Activated naive CD4-positive, alpha-beta T cell treated with anti-CD3 and anti-CD28 coated beads for 36 hours (primary cell): Measurements from ENCODE around the gene HMCN2. TPM values are rescaled to one million over a fixed set of nuclear protein-coding genes. Genes with fewer than 3 reads are reported as not detected.

Experiments used
- CTCF ChIA-PET: fragments of 350-600 bp; sonication (Branson Sonifier 250); formaldehyde crosslinking; loops from one replicate; lab custom pipeline; 2021; ENCODE audit warnings: antibody characterized with exemption; lab: Charles Lee
- DNase-seq: peaks from one replicate; pipeline ENCODE4 v3.0.0-alpha.2; 2020
- H3K27ac Mint-ChIP-seq: one replicate; pipeline ENCODE4 v1.8.0; 2021; ENCODE audit warnings: mild to moderate bottlenecking, mixed read lengths
- H3K27me3 Mint-ChIP-seq: one replicate; pipeline ENCODE4 v1.8.0; 2021; ENCODE audit warnings: low read depth, mixed read lengths
- H3K36me3 Mint-ChIP-seq: one replicate; pipeline ENCODE4 v1.8.0; 2021; ENCODE audit warnings: low read depth, mixed read lengths
- H3K4me1 Mint-ChIP-seq: one replicate; pipeline ENCODE4 v1.8.0; 2021; ENCODE audit warnings: low read depth, mixed read lengths
- H3K4me3 Mint-ChIP-seq: one replicate; pipeline ENCODE4 v1.8.0; 2021; ENCODE audit warnings: mild to moderate bottlenecking, moderate library complexity, mixed read lengths
- H3K9me3 Mint-ChIP-seq: one replicate; pipeline ENCODE4 v1.8.0; 2021; ENCODE audit warnings: mixed read lengths
- intact Hi-C: fragments of 100-400 bp; cut with micrococcal nuclease; formaldehyde crosslinking; loops from one replicate; pipeline ENCODE4 v1.15.1; 2023
- total RNA-seq, 2 experiments: library from RNA; stranded (reverse); gene quantifications; one replicate each; pipeline ENCODE4 v1.2.3, GENCODE V29; 2021

The HMCN2 gene
- total RNA-seq, 2 experiments from 2014 or later: not detected

GRCh38 chr9:130325921-130326320 lies 60.4 kb downstream of the HMCN2 start:
- intact Hi-C loops: no loop called here
- no peak for DNase-seq
- CTCF ChIA-PET: no interaction called here
- no peaks in the 10 kb centered on the region for H3K9me3 Mint-ChIP-seq
- peaks cover 51% of the 10 kb centered on the region for H3K27me3 Mint-ChIP-seq
- no peaks in the 10 kb centered on the region for H3K36me3 Mint-ChIP-seq
- H3K4me3 Mint-ChIP-seq: no peak overlapping the region
- no peaks in the 10 kb centered on the region for H3K4me1 Mint-ChIP-seq
- H3K27ac Mint-ChIP-seq: no peak overlapping the region

- Mint-ChIP-seq H3K4me3 (no peak overlapping the region), H3K4me1 (no peaks in the 10 kb centered on the region), H3K9me3 (no peaks in the 10 kb centered on the region), H3K27ac (no peak overlapping the region), H3K36me3 (no peaks in the 10 kb centered on the region), H3K27me3 (peaks cover 42% of the 10 kb centered on the region)
- no peak for DNase-seq
- intact Hi-C loops: no loop called here
- CTCF ChIA-PET: interaction anchor here (0.5 to 1.0 kb wide), 2 partner anchors 84 to 356 kb away, joined by 3 read pairs; no protein-coding TSS in a partner anchor
Observed at GRCh38 chr9:130327070-130327780, 61.7 kb downstream of the HMCN2 start.

- Mint-ChIP-seq H3K27me3 (peaks cover 40% of the 10 kb centered on the region), H3K27ac (no peak overlapping the region), H3K4me3 (no peak overlapping the region), H3K36me3 (no peaks in the 10 kb centered on the region), H3K4me1 (no peaks in the 10 kb centered on the region), H3K9me3 (no peaks in the 10 kb centered on the region)
- intact Hi-C loops: no loop called here
- DNase-seq: no peak
- CTCF ChIA-PET: interaction anchor here (1.0 kb wide), 1 partner anchor 84 kb away, joined by 3 read pairs; no protein-coding TSS in a partner anchor
Observed at GRCh38 chr9:130327781-130328348, 62.3 kb downstream of the HMCN2 start.

GRCh38 chr9:130328349-130328801 lies 62.8 kb downstream of the HMCN2 start:
- no peaks in the 10 kb centered on the region for H3K4me1 Mint-ChIP-seq
- peaks cover 42% of the 10 kb centered on the region for H3K27me3 Mint-ChIP-seq
- no peaks in the 10 kb centered on the region for H3K9me3 Mint-ChIP-seq
- intact Hi-C loops: no loop called here
- no peak overlapping the region for H3K4me3 Mint-ChIP-seq
- no peak for DNase-seq
- H3K27ac Mint-ChIP-seq: no peak overlapping the region
- CTCF ChIA-PET: interaction anchor here (1.0 kb wide), 1 partner anchor 85 kb away, joined by 3 read pairs; no protein-coding TSS in a partner anchor
- no peaks in the 10 kb centered on the region for H3K36me3 Mint-ChIP-seq

DNA sequence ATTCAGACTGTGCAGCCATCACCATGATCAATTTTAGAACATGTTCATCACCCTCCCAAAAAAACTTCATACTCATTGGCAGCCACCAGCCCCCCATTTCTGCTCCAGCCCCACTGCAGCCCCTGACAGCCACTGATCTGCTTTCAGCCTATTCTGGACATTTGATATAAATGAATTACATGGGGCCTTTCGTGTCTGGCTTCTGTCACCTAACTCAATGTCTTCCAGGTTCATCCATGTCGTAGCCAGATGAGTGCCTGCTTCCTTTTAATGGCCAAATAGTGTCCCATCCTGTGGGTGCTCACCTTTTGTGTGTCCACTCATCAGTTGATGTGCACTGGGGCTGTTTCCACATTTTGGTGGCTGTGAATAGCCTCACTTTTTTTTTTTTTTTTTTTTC lies 63.5 kb downstream of the HMCN2 start:
- Mint-ChIP-seq H3K4me1 (no peaks in the 10 kb centered on the region), H3K36me3 (no peaks in the 10 kb centered on the region), H3K4me3 (no peak overlapping the region), H3K27ac (no peak overlapping the region), H3K9me3 (no peaks in the 10 kb centered on the region), H3K27me3 (peaks cover 40% of the 10 kb centered on the region)
- CTCF ChIA-PET: no interaction called here
- no peak for DNase-seq
- intact Hi-C loops: no loop called here

- intact Hi-C loops: no loop called here
- CTCF ChIA-PET: no interaction called here
- no peaks in the 10 kb centered on the region for H3K4me1 Mint-ChIP-seq
- no peaks in the 10 kb centered on the region for H3K36me3 Mint-ChIP-seq
- H3K9me3 Mint-ChIP-seq: no peaks in the 10 kb centered on the region
- H3K27ac Mint-ChIP-seq: no peak overlapping the region
- H3K27me3 Mint-ChIP-seq: peaks cover 40% of the 10 kb centered on the region
- no peak overlapping the region for H3K4me3 Mint-ChIP-seq
- DNase-seq: no peak
Observed at GRCh38 chr9:130330202-130330862, 64.8 kb downstream of the HMCN2 start.

DNA sequence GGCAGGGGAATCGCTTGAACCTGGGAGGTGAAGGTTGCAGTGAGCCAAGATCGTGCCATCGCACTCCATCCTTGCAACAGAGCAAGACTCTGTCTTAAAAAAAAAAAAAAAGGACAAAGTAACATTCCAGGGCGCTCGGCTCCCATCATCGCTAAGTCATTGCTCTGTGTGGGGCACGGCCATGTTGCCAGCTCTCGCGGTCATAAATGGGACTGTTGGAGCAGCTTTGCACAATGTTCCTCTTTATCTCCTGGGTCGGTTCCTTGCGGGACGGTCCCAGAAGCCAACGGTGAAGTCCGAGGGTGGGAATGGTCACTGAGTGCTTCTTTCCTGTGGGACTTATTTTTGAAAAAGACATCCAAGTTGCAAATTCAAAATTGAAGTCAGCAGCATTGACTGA lies 65.5 kb downstream of the HMCN2 start:
- Mint-ChIP-seq H3K27me3 (peaks cover 35% of the 10 kb centered on the region), H3K4me3 (no peak overlapping the region), H3K36me3 (no peaks in the 10 kb centered on the region), H3K4me1 (no peaks in the 10 kb centered on the region), H3K9me3 (no peaks in the 10 kb centered on the region), H3K27ac (no peak overlapping the region)
- DNase-seq: no peak
- intact Hi-C loops: no loop called here
- CTCF ChIA-PET: no interaction called here

DNA sequence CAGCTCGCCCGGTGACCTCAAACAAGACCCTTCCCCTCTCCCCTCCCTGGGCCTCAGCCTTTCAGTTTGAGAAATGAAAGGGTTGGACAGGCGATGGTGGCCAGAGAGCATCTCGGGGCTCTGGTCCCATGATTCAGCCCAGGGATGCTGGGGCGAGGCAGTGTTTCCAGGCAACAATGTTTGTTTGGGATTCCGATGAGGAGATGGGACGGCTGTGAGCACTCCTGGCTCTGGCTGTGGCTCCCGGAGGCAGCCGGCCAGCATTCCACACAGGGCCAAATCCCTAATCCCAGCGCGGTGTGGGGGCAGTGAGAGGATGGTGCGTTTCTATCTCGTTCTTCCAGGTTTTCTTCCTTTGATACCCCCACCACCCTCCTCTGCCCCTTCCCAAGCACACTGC lies 66.0 kb downstream of the HMCN2 start:
- intact Hi-C loops: no loop called here
- H3K27ac Mint-ChIP-seq: no peak overlapping the region
- DNase-seq: no peak
- H3K27me3 Mint-ChIP-seq: peaks cover 32% of the 10 kb centered on the region
- no peak overlapping the region for H3K4me3 Mint-ChIP-seq
- H3K4me1 Mint-ChIP-seq: no peaks in the 10 kb centered on the region
- H3K36me3 Mint-ChIP-seq: no peaks in the 10 kb centered on the region
- no peaks in the 10 kb centered on the region for H3K9me3 Mint-ChIP-seq
- CTCF ChIA-PET: no interaction called here

- peaks cover 29% of the 10 kb centered on the region for H3K27me3 Mint-ChIP-seq
- CTCF ChIA-PET: no interaction called here
- no peak for DNase-seq
- no peaks in the 10 kb centered on the region for H3K9me3 Mint-ChIP-seq
- intact Hi-C loops: no loop called here
- no peak overlapping the region for H3K4me3 Mint-ChIP-seq
- no peak overlapping the region for H3K27ac Mint-ChIP-seq
- no peaks in the 10 kb centered on the region for H3K36me3 Mint-ChIP-seq
- H3K4me1 Mint-ChIP-seq: no peaks in the 10 kb centered on the region
Observed at GRCh38 chr9:130332384-130332926, 66.9 kb downstream of the HMCN2 start.

- no peak overlapping the region for H3K4me3 Mint-ChIP-seq
- no peak overlapping the region for H3K27ac Mint-ChIP-seq
- DNase-seq: no peak
- H3K27me3 Mint-ChIP-seq: peaks cover 29% of the 10 kb centered on the region
- H3K36me3 Mint-ChIP-seq: no peaks in the 10 kb centered on the region
- no peaks in the 10 kb centered on the region for H3K9me3 Mint-ChIP-seq
- H3K4me1 Mint-ChIP-seq: no peaks in the 10 kb centered on the region
- intact Hi-C loops: no loop called here
- CTCF ChIA-PET: no interaction called here
Observed at GRCh38 chr9:130333041-130333711, 67.6 kb downstream of the HMCN2 start.

- intact Hi-C loops: no loop called here
- no peak overlapping the region for H3K27ac Mint-ChIP-seq
Observed at GRCh38 chr9:130333712-130334062, 68.1 kb downstream of the HMCN2 start.

DNA sequence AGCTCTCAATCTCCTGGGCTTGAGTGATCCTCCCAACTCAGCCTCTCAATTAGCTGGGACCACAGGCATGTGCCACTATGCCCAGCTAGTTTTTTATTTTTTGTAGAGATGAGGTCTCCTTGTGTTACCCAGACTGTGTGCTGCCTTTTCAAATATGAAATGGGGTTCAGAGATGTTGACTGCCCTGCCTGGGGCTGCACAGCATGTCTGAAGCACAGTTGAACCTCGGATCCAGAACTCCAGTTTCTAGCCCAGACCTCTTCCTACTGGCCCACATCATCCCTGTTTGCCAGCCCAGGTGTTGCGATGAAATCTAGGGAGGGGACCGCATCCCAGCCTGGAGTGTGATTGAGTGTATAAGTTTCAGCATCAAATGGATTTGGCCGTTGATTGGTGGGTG lies 69.4 kb downstream of the HMCN2 start:
- no peak overlapping the region for H3K27ac Mint-ChIP-seq
- intact Hi-C loops: no loop called here
- no peak overlapping the region for H3K4me3 Mint-ChIP-seq
- no peaks in the 10 kb centered on the region for H3K4me1 Mint-ChIP-seq
- H3K36me3 Mint-ChIP-seq: no peaks in the 10 kb centered on the region
- no peak for DNase-seq
- H3K27me3 Mint-ChIP-seq: peaks cover 19% of the 10 kb centered on the region
- no peaks in the 10 kb centered on the region for H3K9me3 Mint-ChIP-seq
- CTCF ChIA-PET: no interaction called here

More at GRCh38 chr9:130333712-130334062, 68.1 kb downstream of the HMCN2 start:
- Mint-ChIP-seq H3K9me3 (no peaks in the 10 kb centered on the region), H3K4me3 (no peak overlapping the region), H3K36me3 (no peaks in the 10 kb centered on the region), H3K4me1 (no peaks in the 10 kb centered on the region), H3K27me3 (peaks cover 24% of the 10 kb centered on the region)
- DNase-seq: no peak
- CTCF ChIA-PET: no interaction called here
